ENCODE results near the gene CACNB4. TPM values are rescaled to one million over a fixed set of nuclear protein-coding genes. Genes with fewer than 3 reads are reported as not detected.

The CACNB4 gene
- polyA plus RNA-seq, 1 donor from 2014 or later: 29.0 TPM

GRCh38 chr2:151900331-151900730 is 198.5 kb downstream of the CACNB4 start:
- Histone ChIP-seq H3K4me2 (ENCODE audit: low read length) (no peak overlapping the region), H3K79me2 (replicated peaks; ENCODE audit: insufficient read depth, low read length) (no peaks in the 10 kb centered on the region), H3K9ac (ENCODE audit: low read length) (no peak overlapping the region), H3K27ac (ENCODE audit: low read length) (no peak overlapping the region), H3K4me3 (ENCODE audit: low read length) (no peak overlapping the region), H2AFZ (ENCODE audit: low read depth, low read length) (no peak overlapping the region), H3K27me3 (ENCODE audit: insufficient read depth, low read depth, low read length) (no peaks in the 10 kb centered on the region), H4K20me1 (ENCODE audit: insufficient read depth) (no peaks in the 10 kb centered on the region), H3K36me3 (ENCODE audit: insufficient read depth, low read length) (no peaks in the 10 kb centered on the region), H3K9me3 (ENCODE audit: low read length) (no peaks in the 10 kb centered on the region), H3K9me2 (ENCODE audit: insufficient read depth, low read length) (no peaks in the 10 kb centered on the region), H3F3A (ENCODE audit: insufficient read depth, low read length, poor library complexity, severe bottlenecking) (no peaks in the 10 kb centered on the region)
- TF ChIP-seq RAD21 (conservative IDR thresholded peaks at IDR 0.05) (no peak), EP300 (conservative IDR thresholded peaks at IDR 0.05; ENCODE audit: poor library complexity, severe bottlenecking) (no peak), TAF1 (IDR thresholded peaks at IDR 0.05; ENCODE audit: low read depth) (no peak), REST (IDR thresholded peaks at IDR 0.05; ENCODE audit: borderline replicate concordance) (no peak), SMC3 (conservative IDR thresholded peaks at IDR 0.05; ENCODE audit: poor library complexity) (no peak)

- Histone ChIP-seq H3K9me2 (ENCODE audit: insufficient read depth, low read length) (no peaks in the 10 kb centered on the region), H3K9ac (ENCODE audit: low read length) (no peak overlapping the region), H3K36me3 (ENCODE audit: insufficient read depth, low read length) (no peaks in the 10 kb centered on the region), H3K79me2 (replicated peaks; ENCODE audit: insufficient read depth, low read length) (no peaks in the 10 kb centered on the region), H3K27me3 (ENCODE audit: insufficient read depth, low read depth, low read length) (no peaks in the 10 kb centered on the region), H3K9me3 (ENCODE audit: low read length) (no peaks in the 10 kb centered on the region), H3K4me3 (ENCODE audit: low read length) (no peak overlapping the region), H2AFZ (ENCODE audit: low read depth, low read length) (no peak overlapping the region), H3K4me2 (ENCODE audit: low read length) (no peak overlapping the region), H3K27ac (ENCODE audit: low read length) (no peak overlapping the region), H3F3A (ENCODE audit: insufficient read depth, low read length, poor library complexity, severe bottlenecking) (no peaks in the 10 kb centered on the region), H4K20me1 (ENCODE audit: insufficient read depth) (no peaks in the 10 kb centered on the region)
- TF ChIP-seq SMC3 (conservative IDR thresholded peaks at IDR 0.05; ENCODE audit: poor library complexity) (no peak), CTCF (IDR thresholded peaks at IDR 0.05; ENCODE audit: poor library complexity, severe bottlenecking) (no peak), REST (IDR thresholded peaks at IDR 0.05; ENCODE audit: borderline replicate concordance) (no peak), RAD21 (conservative IDR thresholded peaks at IDR 0.05) (no peak), MXI1 (conservative IDR thresholded peaks at IDR 0.05; ENCODE audit: poor library complexity, severe bottlenecking) (no peak), EP300 (conservative IDR thresholded peaks at IDR 0.05; ENCODE audit: poor library complexity, severe bottlenecking) (no peak), TAF1 (IDR thresholded peaks at IDR 0.05; ENCODE audit: low read depth) (no peak), POLR2AphosphoS5 (IDR thresholded peaks at IDR 0.05) (no peak), EZH2 (IDR thresholded peaks at IDR 0.05; ENCODE audit: borderline replicate concordance, insufficient read depth, low read length, poor library complexity, severe bottlenecking) (no peak)
Observed at GRCh38 chr2:151899156-151899555, 199.7 kb downstream of the CACNB4 start.
